Body of pancreas (tissue), 4 donors: ENCODE data around the gene LYZL4.

Experiments used
- CTCF ChIP-seq, 7 experiments: fragments of 450-650 bp in 4 of 7; fragments of 200-600 bp in 3 of 7; sonication (generic) in 3 of 7; IDR thresholded peaks; one replicate each; pipeline ENCODE4 v1.5.1; 2016 to 2019; ENCODE audit warnings: antibody characterized with exemption in 7 of 7
- POLR2A ChIP-seq, 3 donors: fragments of 450-650 bp; IDR thresholded peaks; one replicate each; pipeline ENCODE4 v1.6.1; 2016; ENCODE audit warnings: antibody characterized with exemption in 3 of 3, mild to moderate bottlenecking in 2 of 3

GRCh38 chr3:42410370-42411131 lies at the start of gene LYZL4:
- TF ChIP-seq POLR2A (IDR thresholded peaks at IDR 0.05) (no peak), CTCF (IDR thresholded peaks at IDR 0.05) (no peak)
